ENCODE measurements around the gene ZNF69. TPM values are rescaled to one million over a fixed set of nuclear protein-coding genes. Genes with fewer than 3 reads are reported as not detected.

ZNF69 gene
- 1.3 and 4.0 TPM in 2 replicates for total RNA-seq

DNA sequence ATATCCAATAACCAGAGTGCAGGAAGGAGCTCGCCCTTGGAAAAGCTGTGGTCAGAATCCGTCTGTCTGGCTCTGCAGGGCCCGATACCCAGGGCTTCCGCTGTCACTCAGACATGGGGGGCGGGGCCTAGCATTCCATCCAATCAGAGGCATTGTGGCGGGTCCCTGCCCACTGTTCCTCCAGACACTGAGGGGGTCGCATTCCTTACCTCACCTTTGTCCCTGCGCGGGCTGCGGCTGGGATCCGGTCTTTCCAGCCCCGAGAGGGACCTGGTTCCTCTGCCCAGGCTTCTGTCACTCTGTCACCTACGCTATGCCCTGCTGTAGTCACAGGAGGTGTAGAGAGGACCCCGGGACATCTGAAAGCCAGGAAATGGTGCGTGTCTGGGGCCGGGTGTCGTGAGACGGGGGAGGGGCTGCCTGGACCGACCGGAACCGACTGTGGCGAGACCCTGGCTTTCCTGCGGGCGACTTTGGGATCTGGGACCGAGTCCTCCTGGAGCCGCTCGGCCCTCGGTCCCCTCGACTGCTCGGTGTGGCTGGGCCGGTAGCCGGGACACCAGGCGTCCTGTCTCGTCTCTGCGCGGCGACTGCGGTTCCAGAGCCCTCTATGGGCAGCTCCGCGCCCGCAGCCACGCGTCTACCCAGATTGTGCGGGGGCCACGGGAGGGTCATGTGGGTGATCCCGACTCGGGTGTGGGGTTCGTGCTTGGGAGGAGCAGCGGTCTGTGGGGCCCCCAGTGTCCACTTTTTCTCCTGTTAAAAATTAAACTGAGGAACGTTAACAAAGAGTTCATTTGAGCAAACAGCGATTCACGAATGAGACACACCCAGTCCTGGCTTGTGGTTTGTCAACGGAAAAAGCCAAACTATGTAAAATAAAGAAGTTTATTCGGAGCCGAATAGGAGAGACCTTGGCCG is at the start of gene ZNF69:
TSS of gene ZNF69 (plus strand) at position 172 of the 921 bp plus-strand sequence. CDS start at position 314, 142 bp downstream.

DNA sequence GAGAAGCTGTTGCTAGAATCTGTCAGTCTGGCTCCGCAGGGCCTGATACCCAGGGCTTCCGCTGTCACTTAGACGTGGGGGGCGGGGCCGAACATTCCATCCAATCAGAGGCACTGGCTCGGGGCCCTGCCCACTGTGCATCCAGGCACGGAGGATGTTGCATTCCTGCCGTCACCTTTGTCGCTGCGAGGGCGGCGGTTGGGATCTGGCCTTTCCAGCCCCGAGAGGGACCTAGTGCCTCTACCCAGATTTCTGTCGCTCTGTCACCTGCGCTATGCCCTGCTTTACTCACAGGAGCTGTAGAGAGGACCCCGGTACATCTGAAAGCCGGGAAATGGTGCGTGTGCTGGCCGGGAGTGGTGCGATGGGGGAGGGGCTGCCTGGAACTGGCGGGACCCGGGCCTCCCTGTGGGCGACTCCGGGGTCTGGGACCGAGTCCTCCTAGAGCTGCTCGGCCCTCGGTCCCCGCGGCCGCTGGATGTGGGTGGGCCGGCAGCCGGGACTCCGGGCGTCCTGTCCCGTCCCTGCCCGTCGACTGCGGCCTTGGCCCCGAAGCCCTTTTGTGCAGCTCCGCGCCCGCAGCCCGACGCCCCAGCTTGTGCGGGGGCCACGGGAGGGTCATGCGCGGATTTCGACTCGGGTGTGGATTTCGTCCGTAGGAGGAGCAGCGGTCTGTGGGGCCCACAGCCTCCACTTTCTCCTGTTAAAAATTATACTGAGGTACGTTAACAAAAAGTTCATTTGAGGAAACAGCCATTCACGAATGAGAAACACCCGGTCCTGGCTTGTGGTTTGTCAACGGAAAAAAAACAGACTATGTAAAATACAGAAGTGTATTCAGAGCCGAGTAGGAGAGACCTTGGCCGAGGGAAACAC is 38.8 kb upstream of the ZNF69 start, which contains the start of gene ZNF439:
TSS of gene ZNF439 (plus strand) at position 133 of the 876 bp plus-strand sequence. CDS start at position 275, 142 bp downstream.

DNA sequence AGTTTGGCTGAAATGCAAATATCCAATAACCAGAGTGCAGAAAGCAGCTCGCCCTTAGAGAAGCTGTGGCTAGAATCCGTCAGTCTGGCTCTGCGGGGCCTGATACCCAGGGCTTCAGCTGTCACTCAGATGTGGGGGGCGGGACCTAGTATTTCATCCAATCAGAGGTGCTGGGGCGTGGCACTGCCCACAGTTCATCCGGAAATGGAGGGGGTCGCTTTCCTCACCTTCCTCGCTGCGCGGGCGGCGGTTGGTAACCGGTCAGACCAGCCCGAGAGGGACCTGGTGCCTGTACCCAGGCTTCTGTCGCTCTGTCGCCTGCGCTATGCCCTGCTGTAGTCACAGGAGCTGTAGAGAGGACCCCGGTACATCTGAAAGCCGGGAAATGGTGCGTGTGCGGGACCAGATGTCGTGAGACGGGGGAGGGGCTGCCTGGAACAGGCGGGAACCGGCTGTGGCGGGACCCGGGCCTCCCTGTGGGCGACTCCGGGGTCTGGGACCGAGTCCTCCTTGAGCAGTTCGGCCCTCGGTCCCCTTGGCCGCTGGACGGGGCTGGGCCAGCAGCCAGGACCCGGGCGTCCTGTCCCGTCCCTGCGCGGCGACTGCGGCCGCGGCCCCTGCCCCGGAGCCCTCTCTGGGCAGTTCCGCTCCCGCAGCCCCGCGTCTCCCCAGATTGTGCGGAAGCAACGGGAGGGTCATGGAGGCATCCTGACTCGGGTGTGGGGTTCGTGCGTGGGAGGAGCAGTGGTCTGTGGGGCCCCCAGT is 37.5 kb downstream of the ZNF69 start, which contains the start of gene ZNF700:
TSS of gene ZNF700 (plus strand) at position 222 of the 765 bp plus-strand sequence. CDS start at position 326, 104 bp downstream.

Other genes starting within 250 kb of the ZNF69 start
- gene ZNF823, start 148.8 kb upstream of the ZNF69 start, total RNA-seq = 5.5 TPM in 2 replicates
- 6.1 and 7.3 TPM in 2 replicates for gene ZNF441, start 120.8 kb upstream of the ZNF69 start, total RNA-seq
- 0.90 and 2.4 TPM in 2 replicates for gene ZNF491, start 89.3 kb upstream of the ZNF69 start, total RNA-seq
- gene ZNF440, start 73.5 kb upstream of the ZNF69 start, total RNA-seq = 6.9 and 8.6 TPM in 2 replicates
- 0.27 and 2.6 TPM in 2 replicates for gene ZNF439, start 39.1 kb upstream of the ZNF69 start, total RNA-seq
- gene ZNF700, start 37.3 kb downstream of the ZNF69 start, total RNA-seq = 5.7 and 6.7 TPM in 2 replicates
- gene ZNF763, start 77.3 kb downstream of the ZNF69 start, total RNA-seq = 0.36 and 0.75 TPM in 2 replicates
- gene ZNF433, start 147.9 kb downstream of the ZNF69 start, total RNA-seq = 1.7 and 2.8 TPM in 2 replicates
- gene ZNF878, start 165.2 kb downstream of the ZNF69 start, total RNA-seq = 0.18 and 0.19 TPM in 2 replicates
- gene ZNF844, start 176.9 kb downstream of the ZNF69 start, total RNA-seq = 1.1 and 2.8 TPM in 2 replicates

Data from endothelial cell of coronary artery (primary cell).